KMS-11 (cell line): ENCODE data around the gene CPB2.

ENCODE experiments used
- H2AFZ ChIP-seq: fragments of 200-600 bp; sonication (generic); 2 replicates; pipeline ENCODE4 v1.6.1; 2016; ENCODE audit warnings: antibody characterized with exemption, mixed run types, low read depth
- H3K27ac ChIP-seq: fragments of 200-600 bp; sonication (generic); 2 replicates; pipeline ENCODE4 v1.6.1; 2016; ENCODE audit warnings: mild to moderate bottlenecking, mixed run types
- H3K27me3 ChIP-seq: fragments of 200-600 bp; sonication (generic); 2 replicates; pipeline ENCODE4 v1.6.1; 2017; ENCODE audit warnings: mild to moderate bottlenecking, low read depth, mixed run types, moderate library complexity; ENCODE audit not compliant: insufficient read depth
- H3K36me3 ChIP-seq: fragments of 200-600 bp; sonication (generic); 2 replicates; pipeline ENCODE4 v1.6.1; 2017; ENCODE audit warnings: mild to moderate bottlenecking, mixed run types; ENCODE audit not compliant: insufficient read depth
- H3K4me1 ChIP-seq: fragments of 200-600 bp; sonication (generic); 2 replicates; pipeline ENCODE4 v1.6.1; 2016; ENCODE audit warnings: mild to moderate bottlenecking, low read depth, mixed run types; ENCODE audit not compliant: poor library complexity, severe bottlenecking
- H3K4me2 ChIP-seq: fragments of 200-600 bp; sonication (generic); 2 replicates; pipeline ENCODE4 v1.7.0; 2016; ENCODE audit warnings: mild to moderate bottlenecking, mixed run types
- H3K4me3 ChIP-seq: fragments of 200-600 bp; sonication (generic); IDR thresholded peaks from 2 replicates; pipeline ENCODE4 v1.6.1; 2017; ENCODE audit warnings: low read depth, low read length, mixed read lengths; ENCODE audit not compliant: insufficient read depth
- H3K79me2 ChIP-seq: fragments of 200-600 bp; sonication (generic); 2 replicates; pipeline ENCODE4 v1.6.1; 2016; ENCODE audit warnings: low read depth, mixed run types; ENCODE audit not compliant: insufficient read depth
- H3K9ac ChIP-seq: fragments of 200-600 bp; sonication (generic); 2 replicates; pipeline ENCODE4 v1.6.1; 2016; ENCODE audit warnings: mild to moderate bottlenecking, mixed run types
- H4K20me1 ChIP-seq: fragments of 200-600 bp; sonication (generic); 2 replicates; pipeline ENCODE4 v1.6.1; 2016; ENCODE audit warnings: mild to moderate bottlenecking, mixed run types; ENCODE audit not compliant: insufficient read depth
- CTCF ChIP-seq: fragments of 200-600 bp; sonication (generic); conservative IDR thresholded peaks from 2 replicates; pipeline ENCODE4 v1.6.1; 2017; ENCODE audit warnings: low read depth, mild to moderate bottlenecking, antibody characterized with exemption, low read length, moderate library complexity, mixed read lengths

CPB2 gene

GRCh38 chr13:46104868-46105267 lies at the start of gene CPB2:
CPB2 (minus strand) TSS chr13:46105033; CDS start chr13:46105009, 24 bp downstream.
- H3K4me3 ChIP-seq = no peak within 1 kb of the TSS
- no peaks in the 10 kb centered on the region for H3K36me3 ChIP-seq
- no peak within 1 kb of the TSS for H3K4me2 ChIP-seq
- H3K79me2 ChIP-seq = no peaks in the 10 kb centered on the region
- H3K27me3 ChIP-seq = no peaks in the 10 kb centered on the region
- no peak within 1 kb of the TSS for H3K9ac ChIP-seq
- peaks cover 9% of the 10 kb centered on the region for H3K4me1 ChIP-seq
- no peak within 1 kb of the TSS for H2AFZ ChIP-seq
- H4K20me1 ChIP-seq = no peaks in the 10 kb centered on the region
- no peak for TF ChIP-seq CTCF
- H3K27ac ChIP-seq = no peak within 1 kb of the TSS

GRCh38 chr13:46154136-46154801 lies 49.4 kb upstream of the CPB2 start:
- H3K9ac ChIP-seq = no peak overlapping the region
- H3K4me3 ChIP-seq = no peak overlapping the region
- no peaks in the 10 kb centered on the region for H4K20me1 ChIP-seq
- H3K4me2 ChIP-seq = no peak overlapping the region
- TF ChIP-seq CTCF = no peak
- H3K36me3 ChIP-seq = no peaks in the 10 kb centered on the region
- no peak overlapping the region for H3K27ac ChIP-seq
- H3K27me3 ChIP-seq = no peaks in the 10 kb centered on the region
- no peaks in the 10 kb centered on the region for H3K79me2 ChIP-seq
- H3K4me1 ChIP-seq = peaks cover 7% of the 10 kb centered on the region
- no peak overlapping the region for H2AFZ ChIP-seq

- no peak overlapping the region for H3K4me2 ChIP-seq
- H3K36me3 ChIP-seq = no peaks in the 10 kb centered on the region
- no peak overlapping the region for H3K9ac ChIP-seq
- H3K79me2 ChIP-seq = no peaks in the 10 kb centered on the region
- no peaks in the 10 kb centered on the region for H3K27me3 ChIP-seq
- TF ChIP-seq CTCF = no peak
- H3K4me3 ChIP-seq = no peak overlapping the region
- no peak overlapping the region for H3K27ac ChIP-seq
- H3K4me1 ChIP-seq = peaks cover 16% of the 10 kb centered on the region
- H4K20me1 ChIP-seq = no peaks in the 10 kb centered on the region
- H2AFZ ChIP-seq = no peak overlapping the region
These were observed 47.9 kb upstream of the CPB2 start for GRCh38 chr13:46152627-46153328.

GRCh38 chr13:46150134-46150693 lies 45.4 kb upstream of the CPB2 start:
- Histone ChIP-seq H3K79me2 (no peaks in the 10 kb centered on the region), H3K27me3 (no peaks in the 10 kb centered on the region), H2AFZ (no peak overlapping the region), H3K4me3 (no peak overlapping the region), H4K20me1 (no peaks in the 10 kb centered on the region), H3K36me3 (no peaks in the 10 kb centered on the region), H3K27ac (no peak overlapping the region), H3K9ac (no peak overlapping the region), H3K4me1 (peaks cover 16% of the 10 kb centered on the region), H3K4me2 (no peak overlapping the region)
- TF ChIP-seq CTCF = no peak
